A673 (cell line): ENCODE results near the gene SGMS1. TPM values are rescaled to one million over a fixed set of nuclear protein-coding genes. Genes with fewer than 3 reads are reported as not detected.

Experiments used
- BruUV-seq: library from RNA; stranded (reverse); fragments of 400-500 nt; replicated peaks from 2 replicates; lab custom pipeline; 2021; lab: Mats Ljungman, UMichigan
- CTCF ChIA-PET: fragments of 300-600 bp; sonication (Branson Sonifier 250); formaldehyde crosslinking; loops from one replicate; lab custom pipeline; 2022; ENCODE audit warnings: antibody characterized with exemption; lab: Charles Lee
- POLR2A ChIA-PET: fragments of 300-600 bp; sonication (Branson Sonifier 250); formaldehyde crosslinking; loops from one replicate; lab custom pipeline; 2022; ENCODE audit warnings: antibody characterized with exemption; ENCODE audit not compliant: low non-redundant PET; lab: Charles Lee
- DNase-seq: peaks from one replicate; pipeline ENCODE4 v3.0.0-alpha.2; 2015; ENCODE audit warnings: low spot score
- H3K27ac ChIP-seq: fragments of 200-600 bp; sonication (generic); 2 replicates; pipeline ENCODE4 v1.5.1; 2016; ENCODE audit warnings: mixed run types, low read depth, mild to moderate bottlenecking, mixed read lengths, antibody characterized with exemption, low read length; ENCODE audit not compliant: poor library complexity, severe bottlenecking
- H3K27me3 ChIP-seq: fragments of 200-600 bp; sonication (generic); replicated peaks from 2 replicates; pipeline ENCODE4 v1.6.1; 2017; ENCODE audit warnings: mixed run types, low read depth, mild to moderate bottlenecking, mixed read lengths, antibody characterized with exemption, low read length; ENCODE audit not compliant: insufficient read depth, poor library complexity
- H3K36me3 ChIP-seq: fragments of 200-600 bp; sonication (generic); 2 replicates; pipeline ENCODE4 v1.6.1; 2016; ENCODE audit warnings: mixed run types, mild to moderate bottlenecking, mixed read lengths, antibody characterized with exemption, low read length; ENCODE audit not compliant: insufficient read depth, poor library complexity, severe bottlenecking
- H3K4me1 ChIP-seq: fragments of 200-600 bp; sonication (generic); 2 replicates; pipeline ENCODE4 v1.6.1; 2017; ENCODE audit warnings: mixed run types, mild to moderate bottlenecking, mixed read lengths, antibody characterized with exemption, low read length; ENCODE audit not compliant: insufficient read depth, poor library complexity, severe bottlenecking
- H3K4me3 ChIP-seq: fragments of 200-600 bp; sonication (generic); 2 replicates; pipeline ENCODE4 v1.5.1; 2016; ENCODE audit warnings: low read depth, mixed run types, mild to moderate bottlenecking, mixed read lengths, low read length; ENCODE audit not compliant: poor library complexity, severe bottlenecking
- H3K9me3 ChIP-seq: fragments of 200-600 bp; sonication (generic); 2 replicates; pipeline ENCODE4 v1.6.1; 2016; ENCODE audit warnings: mixed run types, low read depth, mild to moderate bottlenecking, mixed read lengths, antibody characterized with exemption, low read length; ENCODE audit not compliant: poor library complexity, severe bottlenecking
- CTCF ChIP-seq: fragments of 300-800, 200-600 bp; sonication (generic); conservative IDR thresholded peaks from 2 replicates; pipeline ENCODE4 v1.5.1; 2017; ENCODE audit warnings: low read depth, mild to moderate bottlenecking, antibody characterized with exemption, low read length, moderate library complexity, mixed read lengths
- EZH2 ChIP-seq: fragments of 200-600 bp; sonication (generic); IDR thresholded peaks from 2 replicates; pipeline ENCODE4 v1.6.1; 2017; ENCODE audit warnings: borderline replicate concordance, low read depth, mild to moderate bottlenecking, mixed read lengths, antibody characterized with exemption, low read length; ENCODE audit not compliant: poor library complexity, severe bottlenecking
- intact Hi-C: fragments of 100-400 bp; cut with micrococcal nuclease; formaldehyde crosslinking; loops from one replicate; pipeline ENCODE4 v1.10.0; 2022; ENCODE audit not compliant: unreplicated experiment
- total RNA-seq: library from RNA; stranded (reverse); gene quantifications from 2 replicates; pipeline ENCODE4 v1.2.3, GENCODE V29; 2021

Gene SGMS1
- total RNA-seq, 1 experiment from 2014 or later, result 13.0 TPM

GRCh38 chr10:50472914-50473313 is 150.8 kb downstream of the SGMS1 start:
- BruUV-seq, result no TSS peak
- Histone ChIP-seq H3K27ac (no peak overlapping the region), H3K4me1 (peaks cover 15% of the 10 kb centered on the region), H3K27me3 (no peaks in the 10 kb centered on the region), H3K36me3 (no peaks in the 10 kb centered on the region), H3K9me3 (no peaks in the 10 kb centered on the region), H3K4me3 (no peak overlapping the region)
- no peak for TF ChIP-seq EZH2
- no peak for TF ChIP-seq CTCF
- ChIA-PET CTCF (no interaction called here), POLR2A (no interaction called here)
- DNase-seq, result no peak
- intact Hi-C loops, result no loop called here

- BruUV-seq, result no TSS peak
- intact Hi-C loops, result no loop called here
- POLR2A ChIA-PET, result no interaction called here
- Histone ChIP-seq H3K4me3 (no peak overlapping the region), H3K36me3 (no peaks in the 10 kb centered on the region), H3K27me3 (no peaks in the 10 kb centered on the region), H3K4me1 (peaks cover 15% of the 10 kb centered on the region), H3K27ac (no peak overlapping the region), H3K9me3 (no peaks in the 10 kb centered on the region)
- no peak for DNase-seq
- CTCF ChIA-PET, result no interaction called here
- TF ChIP-seq CTCF (no peak), EZH2 (no peak)
Measured at GRCh38 chr10:50471583-50471975, 152.2 kb downstream of the SGMS1 start.

GRCh38 chr10:50470798-50471582 is 152.8 kb downstream of the SGMS1 start:
- intact Hi-C loops, result no loop called here
- Histone ChIP-seq H3K27me3 (no peaks in the 10 kb centered on the region), H3K4me3 (no peak overlapping the region), H3K27ac (no peak overlapping the region), H3K36me3 (no peaks in the 10 kb centered on the region), H3K9me3 (no peaks in the 10 kb centered on the region), H3K4me1 (peaks cover 15% of the 10 kb centered on the region)
- no TSS peak for BruUV-seq
- POLR2A ChIA-PET, result no interaction called here
- DNase-seq, result no peak
- CTCF ChIA-PET, result no interaction called here
- TF ChIP-seq EZH2 (no peak), CTCF (no peak)
